Measurements from ENCODE around the gene ITGB1BP1.

GRCh38 chr2:9430316-9431293 is 7.3 kb upstream of the ITGB1BP1 start:
- no peak for TF ChIP-seq GATA3 (IDR thresholded peaks at IDR 0.05; ENCODE audit: low read depth, low read length)
- no peak for TF ChIP-seq GATA2 (IDR thresholded peaks at IDR 0.05; ENCODE audit: low read depth, low read length)

All from SH-SY5Y (cell line).